B cell (primary cell): Measurements from ENCODE around the gene CHMP2B.

Source experiments
- CTCF ChIP-seq: fragments of 200-600 bp; IDR thresholded peaks from one replicate; pipeline ENCODE4 v1.8.0; 2022; ENCODE audit warnings: antibody characterized with exemption, mild to moderate bottlenecking
- EZH2 ChIP-seq: IDR thresholded peaks from 2 replicates; pipeline ENCODE4 v1.6.1; 2012; ENCODE audit warnings: borderline replicate concordance, low read depth, mild to moderate bottlenecking, moderate library complexity, low read length; ENCODE audit not compliant: insufficient read depth, poor library complexity, severe bottlenecking

GRCh38 chr3:87219611-87220010, 7.5 kb upstream of the CHMP2B start:
- TF ChIP-seq CTCF: no peak
- no peak for TF ChIP-seq EZH2
